Coronary artery (tissue), 2 donors: ENCODE measurements around the gene SNX9.

Experiments used
- DNase-seq: peaks from one replicate; pipeline ENCODE4 v3.0.0-alpha.2; 2017; ENCODE audit warnings: low spot score
- H3K27ac ChIP-seq, 2 donors: fragments of 200-600 bp; sonication (generic); one replicate each; pipeline ENCODE4 v1.5.1; 2016 to 2019
- H3K4me3 ChIP-seq: fragments of 200-600 bp; sonication (generic); 2 replicates; pipeline ENCODE4 v1.5.1; 2016; ENCODE audit warnings: mild to moderate bottlenecking, moderate library complexity
- CTCF ChIP-seq: fragments of 200-600 bp; sonication (generic); IDR thresholded peaks from one replicate; pipeline ENCODE4 v1.5.1; 2019; ENCODE audit warnings: antibody characterized with exemption

Gene SNX9

GRCh38 chr6:157975456-157975855 lies 152.4 kb downstream of the SNX9 start:
- no peak for TF ChIP-seq CTCF
- Histone ChIP-seq H3K4me3 (no peak overlapping the region), H3K27ac (no peak overlapping the region)
- DNase-seq, result no peak

- TF ChIP-seq CTCF, result no peak
- DNase-seq, result no peak
Measured at GRCh38 chr6:157976345-157977175, 153.5 kb downstream of the SNX9 start.

GRCh38 chr6:157977176-157977804 lies 154.2 kb downstream of the SNX9 start:
- no peak for TF ChIP-seq CTCF
- H3K27ac ChIP-seq, result no peak overlapping the region
- H3K4me3 ChIP-seq, result no peak overlapping the region
- DNase-seq, result no peak

More at GRCh38 chr6:157976345-157977175, 153.5 kb downstream of the SNX9 start:
- H3K4me3 ChIP-seq, result no peak overlapping the region
- no peak overlapping the region for H3K27ac ChIP-seq

GRCh38 chr6:157978021-157978783 lies 155.2 kb downstream of the SNX9 start:
- no peak overlapping the region for H3K27ac ChIP-seq
- DNase-seq, result no peak
- no peak overlapping the region for H3K4me3 ChIP-seq
- TF ChIP-seq CTCF, result no peak

- DNase-seq, result no peak
- peak overlapping the region; percentile 94 for H3K4me3 ChIP-seq
- no peak for TF ChIP-seq CTCF
- peak overlapping the region; percentile 78 to 88 for H3K27ac ChIP-seq
Measured at GRCh38 chr6:157980288-157981131, 157.5 kb downstream of the SNX9 start.

- no peak for DNase-seq
- no peak for TF ChIP-seq CTCF
- Histone ChIP-seq H3K4me3 (peak overlapping the region; percentile 94), H3K27ac (peak overlapping the region; percentile 78 to 88)
Measured at GRCh38 chr6:157981132-157981394, 158.0 kb downstream of the SNX9 start.
